ENCODE results near the gene PRIM2.
"Not testable (repeated sequence)": the region's sequence is repeated elsewhere in the genome, so short reads cannot be mapped to it uniquely, and the experiment has no call there.

DNA sequence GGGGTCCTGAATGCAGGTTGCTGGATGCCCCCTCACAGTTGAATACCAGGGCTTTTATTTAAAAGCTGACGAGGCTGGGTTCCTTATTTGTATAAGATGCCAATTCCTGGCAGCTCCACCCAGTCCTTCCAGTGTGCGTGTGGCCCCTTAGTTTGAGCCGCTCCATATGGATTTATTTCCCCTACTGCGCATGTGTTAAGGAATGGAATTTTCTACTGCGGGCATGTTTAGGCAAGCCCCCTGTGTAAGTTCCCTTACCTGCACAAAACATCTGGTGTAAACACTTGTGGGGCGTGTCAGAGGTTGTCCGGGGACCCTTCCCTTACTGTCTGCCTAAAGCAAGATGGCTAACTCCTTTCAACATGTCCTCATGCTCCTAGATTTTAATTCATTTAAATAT lies 174.4 kb downstream of the PRIM2 start:
- TF ChIP-seq EZH2 (IDR thresholded peaks at IDR 0.05; ENCODE audit: insufficient read depth, poor library complexity, severe bottlenecking); EZH2phosphoT487 (IDR thresholded peaks at IDR 0.05; ENCODE audit: insufficient read depth, low read depth): not testable (repeated sequence)

Data from GM23248 (cell line).